Tibial artery (tissue), 4 donors: Measurements from ENCODE around the gene HDDC3.

ENCODE experiments used
- DNase-seq, 2 donors: peaks; one replicate each; pipeline ENCODE4 v3.0.0-alpha.2; 2019
- H3K27ac ChIP-seq, 2 donors: fragments of 200-600 bp; sonication (generic) in 1 of 2; 1 replicate in 1 of 2; 2 replicates in 1 of 2; pipeline ENCODE4 v1.5.1; 2018 to 2019; ENCODE audit warnings: mild to moderate bottlenecking in 1 of 2
- H3K27me3 ChIP-seq, 2 donors: fragments of 200-600 bp; sonication (generic) in 1 of 2; one replicate each; pipeline versions ENCODE4 v1.5.1 to v1.6.0; 2016 to 2019
- H3K36me3 ChIP-seq, 3 donors: fragments of 200-600 bp; sonication (generic) in 2 of 3; one replicate each; pipeline ENCODE4 v1.5.1; 2016 to 2019; ENCODE audit warnings: mild to moderate bottlenecking in 2 of 3
- H3K4me1 ChIP-seq, 4 donors: fragments of 200-600 bp; sonication (generic) in 2 of 4; 1 replicate in 3 of 4; 2 replicates in 1 of 4; pipeline ENCODE4 v1.5.1; 2016 to 2019
- H3K4me3 ChIP-seq, 2 donors: fragments of 200-600 bp; sonication (generic) in 1 of 2; 1 replicate in 1 of 2; 2 replicates in 1 of 2; pipeline ENCODE4 v1.5.1; 2018 to 2019; ENCODE audit warnings: mild to moderate bottlenecking in 2 of 2
- H3K9me3 ChIP-seq, 3 donors: fragments of 200-600 bp; sonication (generic) in 1 of 3; one replicate each; pipeline ENCODE4 v1.5.1; 2016 to 2019
- CTCF ChIP-seq, 2 experiments: fragments of 200-600 bp in 1 of 2; fragments of 450-650 bp in 1 of 2; IDR thresholded peaks; one replicate each; pipeline ENCODE4 v1.5.1; 2017 to 2019; ENCODE audit warnings: antibody characterized with exemption in 2 of 2, mild to moderate bottlenecking in 1 of 2, moderate library complexity in 1 of 2
- intact Hi-C: fragments of 100-400 bp; cut with DNase I; formaldehyde crosslinking; loops from one replicate; pipeline ENCODE4 v1.15.0; 2023; ENCODE audit warnings: low total_unique reads

HDDC3 gene

GRCh38 chr15:90884719-90885431 is 47.5 kb downstream of the HDDC3 start:
- Histone ChIP-seq H3K4me3 (peak overlapping the region; percentile 54 to 55), H3K27ac (peak overlapping the region; percentile 86 to 98), H3K27me3 (no peaks in the 10 kb centered on the region), H3K36me3 (peaks cover 6 to 51% (median 48%) of the 10 kb centered on the region in 3 donors), H3K4me1 (peaks cover 0 to 38% (median 25%) of the 10 kb centered on the region in 4 donors), H3K9me3 (no peaks in the 10 kb centered on the region)
- intact Hi-C loops, result no loop called here
- TF ChIP-seq CTCF (IDR thresholded peaks at IDR 0.05), result no peak
- DNase-seq, result peak in 1 of 2 donors; percentile 68

GRCh38 chr15:90883976-90884718 is 48.2 kb downstream of the HDDC3 start, which contains the start of gene FES:
Gene FES (plus strand): TSS chr15:90884504. CDS start chr15:90885046, 542 bp downstream.
- TF ChIP-seq CTCF (IDR thresholded peaks at IDR 0.05), result no peak
- Histone ChIP-seq H3K36me3 (peaks cover 11 to 51% (median 48%) of the 10 kb centered on the region in 3 donors), H3K9me3 (no peaks in the 10 kb centered on the region), H3K4me1 (peaks cover 0 to 38% (median 25%) of the 10 kb centered on the region in 4 donors), H3K27me3 (no peaks in the 10 kb centered on the region), H3K27ac (peak within 1 kb of the TSS; percentile 86 to 98), H3K4me3 (peak within 1 kb of the TSS; percentile 54 to 55)
- DNase-seq, result peak; percentile 60 to 87
- intact Hi-C loops, result no loop called here

- no peaks in the 10 kb centered on the region for H3K27me3 ChIP-seq
- intact Hi-C loops, result no loop called here
- H3K4me1 ChIP-seq, result peaks cover 0 to 38% (median 25%) of the 10 kb centered on the region in 4 donors
- no peak for TF ChIP-seq CTCF (IDR thresholded peaks at IDR 0.05)
- peaks cover 16 to 52% (median 51%) of the 10 kb centered on the region in 3 donors for H3K36me3 ChIP-seq
- DNase-seq, result no peak
- H3K27ac ChIP-seq, result peak overlapping the region; percentile 86 to 98
- no peaks in the 10 kb centered on the region for H3K9me3 ChIP-seq
- H3K4me3 ChIP-seq, result peak overlapping the region; percentile 54 to 55
Observed at GRCh38 chr15:90883526-90883975, 48.8 kb downstream of the HDDC3 start.

- Histone ChIP-seq H3K4me3 (no peak overlapping the region), H3K36me3 (peaks cover 22 to 58% (median 53%) of the 10 kb centered on the region in 3 donors), H3K4me1 (peaks cover 0 to 38% (median 25%) of the 10 kb centered on the region in 4 donors), H3K27me3 (no peaks in the 10 kb centered on the region), H3K9me3 (no peaks in the 10 kb centered on the region), H3K27ac (peak overlapping the region; percentile 86 to 98)
- peak in 1 of 2 donors; percentile 72 for DNase-seq
- no peak for TF ChIP-seq CTCF (IDR thresholded peaks at IDR 0.05)
- intact Hi-C loops, result no loop called here
Observed at GRCh38 chr15:90882781-90883525, 49.4 kb downstream of the HDDC3 start.

- intact Hi-C loops, result no loop called here
- peak overlapping the region in 1 of 2 donors; percentile 98 for H3K27ac ChIP-seq
- peak in 1 of 2 donors; percentile 68 for DNase-seq
Observed at GRCh38 chr15:90881978-90882721, 50.2 kb downstream of the HDDC3 start.

More at GRCh38 chr15:90881978-90882721, 50.2 kb downstream of the HDDC3 start:
- no peak for TF ChIP-seq CTCF (IDR thresholded peaks at IDR 0.05)
- peaks cover 0 to 38% (median 25%) of the 10 kb centered on the region in 4 donors for H3K4me1 ChIP-seq
- no peak overlapping the region for H3K4me3 ChIP-seq
- no peaks in the 10 kb centered on the region for H3K9me3 ChIP-seq
- peaks cover 30 to 62% (median 59%) of the 10 kb centered on the region in 3 donors for H3K36me3 ChIP-seq
- no peaks in the 10 kb centered on the region for H3K27me3 ChIP-seq
